ENCODE results near the gene NFKB2. TPM values are rescaled to one million over a fixed set of nuclear protein-coding genes. Genes with fewer than 3 reads are reported as not detected.

Gene NFKB2
- total and polyA plus RNA-seq, 2 of the 8 experiments (the other 6 are each of a cell fraction or from before 2014, with no cell fraction given): 20.4 to 31.4 TPM

DNA sequence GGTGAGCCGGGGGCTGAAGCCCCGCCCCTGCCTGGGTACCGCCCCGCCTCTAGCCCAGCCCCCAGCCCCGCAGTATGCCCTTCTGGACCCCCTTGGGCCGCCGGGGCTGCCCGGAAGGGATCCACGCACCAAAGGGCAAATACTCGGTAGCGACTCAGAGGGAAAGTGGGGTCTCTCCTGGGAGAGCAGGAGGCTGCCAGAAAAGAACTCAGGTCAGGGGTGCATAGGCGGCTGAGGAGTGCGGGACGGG, 25.9 kb downstream of the NFKB2 start:
- 0% methylated on average over 10 of the region's 14 CpGs; no CpG with 5 or more reads in 1 of the 2 experiments for WGBS, 2 experiments (ENCODE audit: extremely low coverage in 1 of 2, insufficient coverage in 1 of 2, insufficient read length in 1 of 2, insufficient replicate concordance in 2 of 2, low coverage in 1 of 2, low lambda C conversion rate in 2 of 2, missing lambda C conversion rate in 1 of 2)
- H2BK5ac ChIP-seq (ENCODE audit: low read depth, low read length): peak overlapping the region; percentile 88; the same call in 1 of the 2 replicates
- peaks cover 5 to 9% of the 10 kb centered on the region in 2 experiments for H4K20me1 ChIP-seq (replicated peaks in 1 of 2; ENCODE audit: control insufficient read depth in 1 of 2, insufficient read depth in 2 of 2, low read length in 2 of 2)
- H3K27ac ChIP-seq (ENCODE audit: low read depth, low read length): no peak overlapping the region
- FAIRE-seq: no peak
- H2BK12ac ChIP-seq (ENCODE audit: low read depth, low read length): no peak overlapping the region
- no peak overlapping the region for H2BK20ac ChIP-seq (ENCODE audit: low read length)
- H4K8ac ChIP-seq (ENCODE audit: extremely low read depth, insufficient read depth, low read length): peak overlapping the region; percentile 87
- peak overlapping the region; percentile 74 to 92 (median 80) for H3K4me3 ChIP-seq (ENCODE audit: extremely low read depth in 1 of 4, insufficient read depth in 2 of 4, low read depth in 3 of 4, low read length in 4 of 4)
- H3K23me2 ChIP-seq (ENCODE audit: low read depth, low read length): peaks cover 32% of the 10 kb centered on the region
- H4K5ac ChIP-seq (ENCODE audit: insufficient read length, low read depth, low read length): no peak overlapping the region
- no peaks in the 10 kb centered on the region for H3K27me3 ChIP-seq (replicated peaks in 1 of 4; ENCODE audit: control insufficient read depth in 3 of 4, extremely low read depth in 1 of 4, insufficient read depth in 3 of 4, low read length in 3 of 4)
- H3K79me2 ChIP-seq (ENCODE audit: control insufficient read depth in 1 of 2, insufficient read depth in 2 of 2, low read length in 2 of 2): no peaks in the 10 kb centered on the region
- no peak overlapping the region for H2BK120ac ChIP-seq (replicated peaks; ENCODE audit: low read depth, low read length)
- DNase-seq (ENCODE audit: low read depth in 1 of 2, low spot score in 2 of 2): peak in 1 of 2 experiments; percentile 89
- ChIA-PET POLR2A (ENCODE audit: partially characterized antibody) (interaction anchor here (0.6 to 7.9 kb wide), 17 partner anchors 9 to 306 kb away, joined by 3 to 56 read pairs (median 5); partner anchors contain the start of genes C10orf95, CUEDC2 and NFKB2), CTCF (ENCODE audit: partially characterized antibody) (interaction anchor here (0.7 to 9.5 kb wide), 19 partner anchors 10 to 190 kb away, joined by 3 to 78 read pairs (median 14); partner anchors contain the start of genes C10orf95 and CUEDC2)
- no peak overlapping the region for H3K23ac ChIP-seq (ENCODE audit: insufficient read length)
- no peak overlapping the region; the same call in 1 of the 2 replicates for H3K18ac ChIP-seq (ENCODE audit: extremely low read depth, low read length)
- no peak overlapping the region for H4K91ac ChIP-seq (replicated peaks; ENCODE audit: insufficient read length, low read length)
- H3K79me1 ChIP-seq (ENCODE audit: low read depth, low read length): no peaks in the 10 kb centered on the region
- H3K4me2 ChIP-seq (ENCODE audit: insufficient read depth in 1 of 2, low read depth in 2 of 2, low read length in 2 of 2): peak overlapping the region; percentile 88 to 100
- peaks cover 0 to 23% (median 10%) of the 10 kb centered on the region in 4 experiments; a peak in 5 of 7 replicates for H3K4me1 ChIP-seq (replicated peaks in 1 of 4; ENCODE audit: control insufficient read depth in 3 of 4, insufficient read depth in 4 of 4, low read length in 3 of 4)
- peak overlapping the region in 2 of 4 experiments; percentile 78 to 80; a peak in 4 of 7 replicates for H3K9ac ChIP-seq (replicated peaks in 1 of 4; ENCODE audit: extremely low read depth in 1 of 4, low read depth in 3 of 4, low read length in 3 of 4)
- H3K14ac ChIP-seq (ENCODE audit: insufficient read length): no peak overlapping the region
- H2BK15ac ChIP-seq (ENCODE audit: low read length): no peak overlapping the region
- H3K4ac ChIP-seq (replicated peaks; ENCODE audit: insufficient read length, low read depth, low read length): no peak overlapping the region
- H3K9me3 ChIP-seq (ENCODE audit: insufficient read depth in 2 of 2, low read depth in 1 of 2, low read length in 1 of 2): no peaks in the 10 kb centered on the region
- no peak overlapping the region for H2AK5ac ChIP-seq (ENCODE audit: low read depth, low read length)
- 0 out of 8 replicates have a peak, but pooled peaks cover 0 to 3% (median 0%) of the 10 kb centered on the region in 4 experiments for H3K36me3 ChIP-seq (ENCODE audit: control insufficient read depth in 2 of 4, insufficient read depth in 4 of 4, low read length in 3 of 4)
- no peak overlapping the region for H2AFZ ChIP-seq (ENCODE audit: low read length)
- peak overlapping the region; percentile 51 for H3K56ac ChIP-seq (replicated peaks; ENCODE audit: insufficient read length, low read depth, low read length)
- TF ChIP-seq POLR2A (IDR thresholded peaks at IDR 0.05; ENCODE audit: control extremely low read depth in 1 of 2, low read depth in 2 of 2, low read length in 2 of 2) (no peak), RFX5 (IDR thresholded peaks at IDR 0.05; ENCODE audit: borderline replicate concordance, low read depth, low read length) (no peak), SRF (IDR thresholded peaks at IDR 0.05; ENCODE audit: low read depth, low read length) (no peak), TAF7 (optimal IDR thresholded peaks at IDR 0.05; ENCODE audit: borderline replicate concordance, low read depth, low read length) (no peak), TBP (IDR thresholded peaks at IDR 0.05; ENCODE audit: low read depth, low read length) (no peak), SIX5 (IDR thresholded peaks at IDR 0.05; ENCODE audit: low read depth, low read length) (no peak), ASH2L (IDR thresholded peaks at IDR 0.05; ENCODE audit: low read length) (peak; percentile 4), KDM4A (IDR thresholded peaks at IDR 0.05; ENCODE audit: low read depth, low read length, severe bottlenecking) (peak; percentile 67), PHF8 (conservative IDR thresholded peaks at IDR 0.05; ENCODE audit: low read depth, low read length) (0 out of 2 replicates have a peak, but pooled peaks have one; percentile 11), TEAD4 (IDR thresholded peaks at IDR 0.05; ENCODE audit: low read depth, low read length) (no peak), YY1 (IDR thresholded peaks at IDR 0.05; ENCODE audit: low read depth, low read length) (no peak), RNF2 (IDR thresholded peaks at IDR 0.05; ENCODE audit: borderline replicate concordance, low read depth, low read length, missing control alignments, poor library complexity, severe bottlenecking) (no peak)
- TF ChIP-seq, protein P1, sequence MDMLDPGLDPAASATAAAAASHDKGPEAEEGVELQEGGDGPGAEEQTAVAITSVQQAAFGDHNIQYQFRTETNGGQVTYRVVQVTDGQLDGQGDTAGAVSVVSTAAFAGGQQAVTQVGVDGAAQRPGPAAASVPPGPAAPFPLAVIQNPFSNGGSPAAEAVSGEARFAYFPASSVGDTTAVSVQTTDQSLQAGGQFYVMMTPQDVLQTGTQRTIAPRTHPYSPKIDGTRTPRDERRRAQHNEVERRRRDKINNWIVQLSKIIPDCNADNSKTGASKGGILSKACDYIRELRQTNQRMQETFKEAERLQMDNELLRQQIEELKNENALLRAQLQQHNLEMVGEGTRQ (IDR thresholded peaks at IDR 0.05; ENCODE audit: low read length): no peak
